HUES64 (cell line): Measurements from ENCODE around the gene ORC2.
"Not testable (repeated sequence)": the region's sequence is repeated elsewhere in the genome, so short reads cannot be mapped to it uniquely, and the experiment has no call there.

ENCODE experiments used
- H3K27ac ChIP-seq: 2 replicates; pipeline ENCODE4 v1.7.0; 2013; ENCODE audit warnings: low read depth, low read length, inconsistent platforms
- H3K27me3 ChIP-seq: 2 replicates; pipeline ENCODE4 v1.6.1; 2013; ENCODE audit warnings: mild to moderate bottlenecking, low read length; ENCODE audit not compliant: insufficient read depth
- H3K36me3 ChIP-seq: 2 replicates; pipeline ENCODE4 v1.6.1; 2013; ENCODE audit warnings: mild to moderate bottlenecking, low read length; ENCODE audit not compliant: insufficient read depth
- H3K4me1 ChIP-seq: 2 replicates; pipeline ENCODE4 v1.6.1; 2013; ENCODE audit warnings: mild to moderate bottlenecking, low read length, moderate library complexity; ENCODE audit not compliant: insufficient read depth
- H3K4me3 ChIP-seq: 2 replicates; pipeline ENCODE4 v1.5.1; 2013; ENCODE audit warnings: mild to moderate bottlenecking, low read length, moderate library complexity
- H3K9ac ChIP-seq: 2 replicates; pipeline ENCODE4 v1.6.1; 2013; ENCODE audit warnings: mild to moderate bottlenecking, low read depth, low read length
- H3K9me3 ChIP-seq: 2 replicates; pipeline ENCODE4 v1.6.1; 2013; ENCODE audit warnings: low read depth, low read length; ENCODE audit not compliant: insufficient read depth
- WGBS: fragments of 150-250, 120-280 bp; methylation state at CpG from one replicate; pipeline ENCODE4 v1.1.7; 2013; ENCODE audit warnings: missing lambda C conversion rate; 5-methylcytosine and 5-hydroxymethylcytosine counted together

Gene ORC2

GRCh38 chr2:200968735-200969134 is 5.3 kb upstream of the ORC2 start:
- WGBS: 92% methylated on average over 2 of the region's 2 CpGs
- H3K4me3 ChIP-seq: no peak overlapping the region
- H3K9me3 ChIP-seq: no peaks in the 10 kb centered on the region
- H3K36me3 ChIP-seq: no peaks in the 10 kb centered on the region
- peaks cover 16% of the 10 kb centered on the region; the same call in 1 of the 2 replicates for H3K4me1 ChIP-seq
- H3K27me3 ChIP-seq: no peaks in the 10 kb centered on the region
- H3K27ac ChIP-seq: no peak overlapping the region
- H3K9ac ChIP-seq: no peak overlapping the region

- no peak overlapping the region for H3K27ac ChIP-seq
- peaks cover 16% of the 10 kb centered on the region; the same call in 1 of the 2 replicates for H3K4me1 ChIP-seq
- no peaks in the 10 kb centered on the region for H3K9me3 ChIP-seq
- 93% methylated on average over 1 of the region's 1 CpG for whole genome bisulfite sequencing
- no peaks in the 10 kb centered on the region for H3K27me3 ChIP-seq
- H3K4me3 ChIP-seq: no peak overlapping the region
- H3K36me3 ChIP-seq: no peaks in the 10 kb centered on the region
- H3K9ac ChIP-seq: no peak overlapping the region
Measured at GRCh38 chr2:200968162-200968561, 4.7 kb upstream of the ORC2 start.

- H3K27me3 ChIP-seq: no peaks in the 10 kb centered on the region
- H3K27ac ChIP-seq: no peak overlapping the region
- H3K4me3 ChIP-seq: no peak overlapping the region
- no peaks in the 10 kb centered on the region for H3K9me3 ChIP-seq
- peak overlapping the region; percentile 16; the same call in 1 of the 2 replicates for H3K9ac ChIP-seq
- H3K4me1 ChIP-seq: peaks cover 25% of the 10 kb centered on the region
- no peaks in the 10 kb centered on the region for H3K36me3 ChIP-seq
- WGBS: 89% methylated on average over 4 of the region's 4 CpGs
Measured at GRCh38 chr2:200966770-200967169, 3.3 kb upstream of the ORC2 start.

- Histone ChIP-seq H3K4me1 (peaks cover 25% of the 10 kb centered on the region), H3K27ac (no peak overlapping the region), H3K27me3 (no peaks in the 10 kb centered on the region), H3K4me3 (peak overlapping the region; percentile 88), H3K9ac (peak overlapping the region; percentile 94), H3K9me3 (no peaks in the 10 kb centered on the region), H3K36me3 (0 out of 2 replicates have a peak, but pooled peaks cover 9% of the 10 kb centered on the region)
- WGBS: 79% methylated on average over 6 of the region's 6 CpGs
Measured at GRCh38 chr2:200964498-200964897, 1.0 kb upstream of the ORC2 start.

DNA sequence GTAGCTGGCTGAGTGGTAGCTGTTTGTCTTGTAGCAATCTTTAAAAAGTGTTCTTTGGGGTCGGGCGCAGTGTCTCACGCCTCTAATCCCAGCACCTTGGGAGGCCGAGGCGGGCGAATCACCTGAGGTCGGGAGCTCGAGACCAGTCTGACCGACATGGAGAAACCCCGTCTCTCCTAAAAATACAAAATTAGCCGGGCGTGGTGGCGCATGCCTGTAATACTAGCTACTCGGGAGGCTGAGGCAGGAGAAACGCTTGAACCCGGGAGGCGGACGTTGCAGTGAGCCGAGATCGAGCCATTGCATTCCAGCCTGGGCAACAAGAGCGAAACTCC is 425 bp upstream of the ORC2 start:
- Histone ChIP-seq H3K4me1 (peaks cover 25% of the 10 kb centered on the region), H3K9ac (peak overlapping the region; percentile 94), H3K36me3 (peaks cover 15% of the 10 kb centered on the region), H3K4me3 (peak overlapping the region; percentile 88), H3K27ac (peak overlapping the region; percentile 97)
- 2% methylated on average over 21 of the region's 21 CpGs for WGBS
- H3K27me3 ChIP-seq, H3K9me3 ChIP-seq: not testable (repeated sequence)

DNA sequence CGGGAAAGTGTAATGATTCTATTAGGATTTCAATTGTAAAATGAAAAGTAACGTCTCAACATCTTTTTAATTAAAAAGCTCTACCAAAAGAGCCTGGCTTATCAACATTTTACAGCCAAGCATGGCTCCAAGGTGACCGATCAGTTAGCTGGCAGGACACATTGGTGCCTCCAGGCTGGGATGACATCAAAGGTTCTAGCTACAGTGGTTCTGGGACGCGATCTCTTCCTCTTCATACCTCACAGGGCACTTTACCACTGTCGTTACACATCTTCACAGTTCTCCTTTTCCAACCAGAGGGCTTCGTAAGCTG is 693 bp downstream of the ORC2 start:
- H3K9me3 ChIP-seq: no peaks in the 10 kb centered on the region
- H3K9ac ChIP-seq: peak overlapping the region; percentile 94
- H3K27me3 ChIP-seq: no peaks in the 10 kb centered on the region
- WGBS: 5% methylated on average over 7 of the region's 7 CpGs
- H3K4me1 ChIP-seq: peaks cover 25% of the 10 kb centered on the region
- peak overlapping the region; percentile 97 for H3K27ac ChIP-seq
- peak overlapping the region; percentile 88 for H3K4me3 ChIP-seq
- H3K36me3 ChIP-seq: peaks cover 26% of the 10 kb centered on the region

DNA sequence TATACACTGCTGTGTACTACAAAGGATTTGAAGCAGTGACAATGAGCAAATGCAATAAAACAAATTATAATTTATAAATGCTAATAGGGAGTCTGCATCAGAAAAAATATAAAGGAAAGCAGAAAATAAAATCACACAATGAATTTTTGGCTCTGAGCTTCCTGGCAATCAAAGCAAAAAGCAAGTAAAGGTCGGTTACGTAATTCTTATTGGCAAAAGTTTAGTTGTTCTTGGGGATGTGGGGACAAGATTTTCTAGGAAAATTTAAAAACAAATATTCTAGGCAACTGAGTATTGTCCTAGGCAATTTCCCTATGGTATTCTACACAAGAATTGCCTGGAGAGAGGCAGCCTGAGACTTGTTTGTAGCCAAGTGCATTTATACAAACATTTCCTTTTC is 1.8 kb downstream of the ORC2 start:
- Histone ChIP-seq H3K4me1 (peaks cover 21% of the 10 kb centered on the region), H3K4me3 (peak overlapping the region; percentile 88), H3K27ac (no peak overlapping the region), H3K9ac (no peak overlapping the region), H3K27me3 (no peaks in the 10 kb centered on the region), H3K9me3 (no peaks in the 10 kb centered on the region), H3K36me3 (peaks cover 37% of the 10 kb centered on the region)
- 87% methylated on average over 2 of the region's 2 CpGs for WGBS

DNA sequence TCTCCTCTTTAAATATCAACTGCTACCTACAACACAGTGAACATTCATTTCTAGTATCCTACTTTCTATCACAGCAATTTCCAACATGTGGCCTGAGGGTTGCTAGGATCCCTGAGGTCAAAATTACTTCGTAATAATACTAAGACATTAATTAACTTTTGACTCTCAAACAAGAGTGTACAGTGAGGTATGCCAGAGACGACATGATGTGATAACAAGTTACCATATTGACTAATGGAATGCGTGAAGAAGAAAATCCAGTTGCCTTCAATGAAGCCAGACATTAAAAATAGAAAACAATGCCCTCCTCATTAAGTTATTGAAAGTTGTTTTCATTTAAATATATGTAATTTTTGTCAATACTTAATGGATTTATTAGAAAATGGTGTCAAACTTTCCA is 13.1 kb downstream of the ORC2 start:
- H3K4me1 ChIP-seq: no peaks in the 10 kb centered on the region
- H3K9ac ChIP-seq: no peak overlapping the region
- H3K36me3 ChIP-seq: peaks cover 92% of the 10 kb centered on the region
- 90% methylated on average over 1 of the region's 3 CpGs for WGBS
- H3K27ac ChIP-seq: no peak overlapping the region
- H3K4me3 ChIP-seq: no peak overlapping the region
- H3K9me3 ChIP-seq: no peaks in the 10 kb centered on the region
- no peaks in the 10 kb centered on the region for H3K27me3 ChIP-seq

- Histone ChIP-seq H3K9ac (no peak overlapping the region), H3K9me3 (no peaks in the 10 kb centered on the region), H3K4me1 (no peaks in the 10 kb centered on the region), H3K27ac (no peak overlapping the region), H3K4me3 (no peak overlapping the region), H3K36me3 (peaks cover 94% of the 10 kb centered on the region), H3K27me3 (no peaks in the 10 kb centered on the region)
- 97% methylated on average over 4 of the region's 4 CpGs for WGBS
Measured at GRCh38 chr2:200945395-200945729, 18.1 kb downstream of the ORC2 start.

DNA sequence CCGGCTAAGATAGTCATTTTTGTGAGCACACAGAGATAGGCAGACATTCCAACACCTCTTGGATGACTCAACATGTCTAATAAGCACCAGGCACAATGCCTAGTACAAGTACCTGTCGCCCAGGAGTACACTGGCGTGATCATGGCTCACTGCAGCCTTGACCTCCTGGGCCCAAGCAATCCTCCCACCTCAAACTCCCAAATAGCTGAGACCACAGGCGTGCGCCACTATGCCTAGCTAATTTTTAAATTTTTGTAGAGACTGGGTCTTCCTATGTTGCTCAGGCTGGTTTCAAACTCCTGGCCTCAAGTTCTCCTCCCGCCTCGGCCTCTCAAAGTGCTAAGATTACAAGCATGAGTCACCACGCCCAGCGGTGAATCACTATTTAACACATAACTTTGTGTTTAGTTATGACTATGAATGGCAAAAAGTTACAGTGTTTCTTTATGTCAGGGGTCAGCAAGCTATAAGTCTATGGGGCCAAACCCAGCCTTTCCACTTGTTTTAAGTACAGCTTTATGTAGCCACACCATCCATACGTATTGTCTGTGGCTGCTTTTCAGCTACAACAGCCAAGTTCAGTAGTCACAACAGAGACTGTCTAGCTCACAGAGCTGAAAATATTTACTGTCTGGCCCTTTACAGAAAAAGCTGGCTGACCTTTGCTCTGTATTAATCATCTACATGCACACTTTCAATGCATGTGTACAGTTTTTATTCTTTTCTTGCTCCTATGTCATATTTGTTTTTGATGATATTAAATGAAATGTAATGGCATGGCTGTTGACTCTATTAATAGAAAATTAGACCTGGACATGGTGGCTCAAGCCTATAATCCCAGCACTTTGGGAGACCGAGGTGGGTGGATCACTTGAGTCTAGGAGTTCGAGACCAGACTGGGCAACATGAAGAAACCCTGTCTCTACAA is 18.7 kb downstream of the ORC2 start:
- no peak overlapping the region for H3K9ac ChIP-seq
- peaks cover 95% of the 10 kb centered on the region for H3K36me3 ChIP-seq

GRCh38 chr2:200943527-200944105 is 19.8 kb downstream of the ORC2 start:
- no peaks in the 10 kb centered on the region for H3K27me3 ChIP-seq
- 95% methylated on average over 1 of the region's 1 CpG for WGBS
- H3K4me3 ChIP-seq: no peak overlapping the region
- H3K9me3 ChIP-seq: no peaks in the 10 kb centered on the region
- no peaks in the 10 kb centered on the region for H3K4me1 ChIP-seq
- peaks cover 95% of the 10 kb centered on the region for H3K36me3 ChIP-seq
- no peak overlapping the region for H3K9ac ChIP-seq
- H3K27ac ChIP-seq: no peak overlapping the region

More for the DNA sequence above, 18.7 kb downstream of the ORC2 start:
- no peaks in the 10 kb centered on the region for H3K9me3 ChIP-seq
- WGBS: 96% methylated on average over 12 of the region's 12 CpGs
- no peaks in the 10 kb centered on the region for H3K27me3 ChIP-seq
- no peak overlapping the region for H3K27ac ChIP-seq
- no peaks in the 10 kb centered on the region for H3K4me1 ChIP-seq
- no peak overlapping the region for H3K4me3 ChIP-seq
